GM12878 (cell line): ENCODE data around the gene ATF7IP. TPM values are rescaled to one million over a fixed set of nuclear protein-coding genes. Genes with fewer than 3 reads are reported as not detected.

Experiments
- ATF7 ChIP-seq: fragments of 450-650 bp; IDR thresholded peaks from 2 replicates; pipeline ENCODE4 v1.6.1; 2016; ENCODE audit warnings: low read depth, mild to moderate bottlenecking
- EGR1 ChIP-seq, 2 experiments: IDR thresholded peaks; 1 replicate in 1 of 2; 2 replicates in 1 of 2; pipeline ENCODE4 v1.6.1; 2011 to 2012; ENCODE audit warnings: low read depth in 2 of 2, low read length in 2 of 2, borderline replicate concordance in 1 of 2, mild to moderate bottlenecking in 1 of 2, moderate library complexity in 1 of 2
- EP300 ChIP-seq, 2 experiments: fragments of 150-350 bp in 1 of 2; IDR thresholded peaks; 2 replicates each; pipeline ENCODE4 v1.6.1; 2011 to 2012; ENCODE audit warnings: low read depth in 2 of 2, low read length in 2 of 2, borderline replicate concordance in 1 of 2, improper control_type of control experiment in 1 of 2, inconsistent platforms in 1 of 2; ENCODE audit not compliant: control insufficient read depth in 1 of 2
- ETV6 ChIP-seq, 2 experiments: fragments of 450-650 bp in 1 of 2; IDR thresholded peaks in 1 of 2; conservative IDR thresholded peaks in 1 of 2; 2 replicates each; pipeline ENCODE4 v1.6.1; 2014; ENCODE audit warnings: antibody characterized with exemption in 1 of 2, borderline replicate concordance in 1 of 2, low read depth in 1 of 2, mild to moderate bottlenecking in 1 of 2, moderate library complexity in 1 of 2
- FOS ChIP-seq: IDR thresholded peaks from 3 replicates; pipeline ENCODE4 v1.6.1; 2011; ENCODE audit warnings: borderline replicate concordance; ENCODE audit not compliant: insufficient read length; ENCODE audit errors: extremely low read depth
- FOXK2 ChIP-seq: fragments of 450-650 bp; IDR thresholded peaks from 2 replicates; pipeline ENCODE4 v1.6.1; 2017; ENCODE audit warnings: mild to moderate bottlenecking, moderate library complexity
- IRF4 ChIP-seq: IDR thresholded peaks from 2 replicates; pipeline ENCODE4 v1.6.1; 2011; ENCODE audit warnings: low read depth, low read length
- NR2C2 ChIP-seq: IDR thresholded peaks from 2 replicates; pipeline ENCODE4 v1.6.1; 2011; ENCODE audit warnings: borderline replicate concordance, low read depth; ENCODE audit not compliant: control insufficient read depth, insufficient read length
- SMAD5 ChIP-seq: IDR thresholded peaks from 2 replicates; pipeline ENCODE4 v1.6.1; 2016; ENCODE audit warnings: antibody characterized with exemption, low read depth
- SMARCA5 ChIP-seq: fragments of 450-650 bp; IDR thresholded peaks from 2 replicates; pipeline ENCODE4 v1.6.1; 2017; ENCODE audit warnings: mild to moderate bottlenecking
- YBX1 ChIP-seq: fragments of 450-650 bp; IDR thresholded peaks from 2 replicates; pipeline ENCODE4 v1.6.1; 2016; ENCODE audit warnings: antibody characterized with exemption
- polyA plus RNA-seq, 11 experiments: library from polyadenylated mRNA; depleted of rRNA in 4 of 11; unstranded in 6 of 11; stranded (reverse) in 5 of 11; fragments of >200 nt; fragmentation: Nextera tagmentation in 4 of 11; fragmentation: Illumina TruSeq in 1 of 11; extraction: Ambion mirVana in 4 of 11; extraction: Trizol in 1 of 11; gene quantifications; 1 replicate in 1 of 11; 2 replicates in 10 of 11; pipeline versions ENCODE4 v1.2.1 to v1.2.3, GENCODE V29; 2011 to 2016; ENCODE audit warnings: inconsistent platforms in 2 of 11, missing spikeins in 2 of 11, low read depth in 1 of 11
- total RNA-seq, 4 experiments: library from RNA; depleted of rRNA in 3 of 4; stranded (reverse); fragments of >200 nt in 3 of 4; fragmentation: Illumina TruSeq in 1 of 4; extraction: Trizol in 1 of 4; gene quantifications; 2 replicates each; pipeline versions ENCODE4 v1.2.1 to v1.2.3, GENCODE V29; 2013 to 2021
- TF ChIP-seq, protein P1 (sequence below): fragments of 450-650 bp; IDR thresholded peaks from 2 replicates; pipeline ENCODE4 v1.6.1; 2016; ENCODE audit warnings: mild to moderate bottlenecking, moderate library complexity, borderline replicate concordance
- TF ChIP-seq, protein P2 (sequence below), 3 experiments: IDR thresholded peaks in 2 of 3; conservative IDR thresholded peaks in 1 of 3; 2 replicates each; pipeline ENCODE4 v1.5.1; 2011; ENCODE audit warnings: low read depth in 3 of 3, low read length in 3 of 3, mild to moderate bottlenecking in 3 of 3, control low read depth in 2 of 3, moderate library complexity in 2 of 3, inconsistent platforms in 1 of 3, mixed read lengths in 1 of 3; ENCODE audit not compliant: control insufficient read depth in 2 of 3, insufficient read depth in 1 of 3; ENCODE audit errors: extremely low read depth in 1 of 3
- TF ChIP-seq, protein P3 (sequence below): fragments of 450-650 bp; IDR thresholded peaks from 2 replicates; pipeline ENCODE4 v1.6.1; 2017; ENCODE audit warnings: antibody characterized with exemption, mild to moderate bottlenecking, moderate library complexity
- TF ChIP-seq, protein P4 (sequence below): IDR thresholded peaks from 2 replicates; pipeline ENCODE4 v1.6.1; 2012; ENCODE audit warnings: mild to moderate bottlenecking, low read depth, low read length

The ATF7IP gene
- total and polyA plus RNA-seq, 10 of the 15 experiments (the other 5 are each of a cell fraction or from before 2014, with no cell fraction given) = 6.2 to 66.6 (median 29.3) TPM

DNA sequence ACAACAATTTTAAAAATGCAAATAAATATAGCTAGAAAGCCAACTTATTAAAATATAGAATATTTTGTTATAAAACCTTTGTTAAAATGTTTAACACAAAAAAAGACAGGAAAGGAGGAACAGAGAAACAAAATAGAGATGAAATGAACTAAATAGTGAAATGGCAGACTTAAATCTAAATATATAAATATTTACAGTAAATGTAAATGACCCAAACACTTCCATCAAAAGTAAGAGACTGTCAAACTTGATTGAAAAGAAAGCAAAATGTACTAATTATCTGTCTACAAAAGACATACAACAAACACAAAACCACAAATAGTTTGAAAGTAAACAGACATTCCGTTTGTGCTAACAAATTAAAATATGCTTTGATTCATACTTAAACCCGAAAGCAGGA is 160.5 kb downstream of the ATF7IP start (continued):
- TF ChIP-seq, protein P1, sequence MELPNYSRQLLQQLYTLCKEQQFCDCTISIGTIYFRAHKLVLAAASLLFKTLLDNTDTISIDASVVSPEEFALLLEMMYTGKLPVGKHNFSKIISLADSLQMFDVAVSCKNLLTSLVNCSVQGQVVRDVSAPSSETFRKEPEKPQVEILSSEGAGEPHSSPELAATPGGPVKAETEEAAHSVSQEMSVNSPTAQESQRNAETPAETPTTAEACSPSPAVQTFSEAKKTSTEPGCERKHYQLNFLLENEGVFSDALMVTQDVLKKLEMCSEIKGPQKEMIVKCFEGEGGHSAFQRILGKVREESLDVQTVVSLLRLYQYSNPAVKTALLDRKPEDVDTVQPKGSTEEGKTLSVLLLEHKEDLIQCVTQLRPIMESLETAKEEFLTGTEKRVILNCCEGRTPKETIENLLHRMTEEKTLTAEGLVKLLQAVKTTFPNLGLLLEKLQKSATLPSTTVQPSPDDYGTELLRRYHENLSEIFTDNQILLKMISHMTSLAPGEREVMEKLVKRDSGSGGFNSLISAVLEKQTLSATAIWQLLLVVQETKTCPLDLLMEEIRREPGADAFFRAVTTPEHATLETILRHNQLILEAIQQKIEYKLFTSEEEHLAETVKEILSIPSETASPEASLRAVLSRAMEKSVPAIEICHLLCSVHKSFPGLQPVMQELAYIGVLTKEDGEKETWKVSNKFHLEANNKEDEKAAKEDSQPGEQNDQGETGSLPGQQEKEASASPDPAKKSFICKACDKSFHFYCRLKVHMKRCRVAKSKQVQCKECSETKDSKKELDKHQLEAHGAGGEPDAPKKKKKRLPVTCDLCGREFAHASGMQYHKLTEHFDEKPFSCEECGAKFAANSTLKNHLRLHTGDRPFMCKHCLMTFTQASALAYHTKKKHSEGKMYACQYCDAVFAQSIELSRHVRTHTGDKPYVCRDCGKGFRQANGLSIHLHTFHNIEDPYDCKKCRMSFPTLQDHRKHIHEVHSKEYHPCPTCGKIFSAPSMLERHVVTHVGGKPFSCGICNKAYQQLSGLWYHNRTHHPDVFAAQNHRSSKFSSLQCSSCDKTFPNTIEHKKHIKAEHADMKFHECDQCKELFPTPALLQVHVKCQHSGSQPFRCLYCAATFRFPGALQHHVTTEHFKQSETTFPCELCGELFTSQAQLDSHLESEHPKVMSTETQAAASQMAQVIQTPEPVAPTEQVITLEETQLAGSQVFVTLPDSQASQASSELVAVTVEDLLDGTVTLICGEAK = no peak
- no peak for TF ChIP-seq SMARCA5
- TF ChIP-seq EGR1 (IDR thresholded peaks at IDR 0.05; ENCODE audit: borderline replicate concordance in 1 of 2, low read depth in 2 of 2, low read length in 2 of 2) = no peak
- no peak for TF ChIP-seq ETV6 (conservative IDR thresholded peaks at IDR 0.05 in 1 of 2, IDR thresholded peaks at IDR 0.05 in 1 of 2; ENCODE audit: borderline replicate concordance in 1 of 2, low read depth in 1 of 2)
- no peak for TF ChIP-seq FOXK2
- no peak for TF ChIP-seq YBX1
- no peak for TF ChIP-seq SMAD5
- no peak for TF ChIP-seq EP300 (IDR thresholded peaks at IDR 0.05; ENCODE audit: borderline replicate concordance in 1 of 2, control insufficient read depth in 1 of 2, low read depth in 2 of 2, low read length in 2 of 2)
- TF ChIP-seq, protein P2, sequence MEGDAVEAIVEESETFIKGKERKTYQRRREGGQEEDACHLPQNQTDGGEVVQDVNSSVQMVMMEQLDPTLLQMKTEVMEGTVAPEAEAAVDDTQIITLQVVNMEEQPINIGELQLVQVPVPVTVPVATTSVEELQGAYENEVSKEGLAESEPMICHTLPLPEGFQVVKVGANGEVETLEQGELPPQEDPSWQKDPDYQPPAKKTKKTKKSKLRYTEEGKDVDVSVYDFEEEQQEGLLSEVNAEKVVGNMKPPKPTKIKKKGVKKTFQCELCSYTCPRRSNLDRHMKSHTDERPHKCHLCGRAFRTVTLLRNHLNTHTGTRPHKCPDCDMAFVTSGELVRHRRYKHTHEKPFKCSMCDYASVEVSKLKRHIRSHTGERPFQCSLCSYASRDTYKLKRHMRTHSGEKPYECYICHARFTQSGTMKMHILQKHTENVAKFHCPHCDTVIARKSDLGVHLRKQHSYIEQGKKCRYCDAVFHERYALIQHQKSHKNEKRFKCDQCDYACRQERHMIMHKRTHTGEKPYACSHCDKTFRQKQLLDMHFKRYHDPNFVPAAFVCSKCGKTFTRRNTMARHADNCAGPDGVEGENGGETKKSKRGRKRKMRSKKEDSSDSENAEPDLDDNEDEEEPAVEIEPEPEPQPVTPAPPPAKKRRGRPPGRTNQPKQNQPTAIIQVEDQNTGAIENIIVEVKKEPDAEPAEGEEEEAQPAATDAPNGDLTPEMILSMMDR (IDR thresholded peaks at IDR 0.05 in 2 of 3, conservative IDR thresholded peaks at IDR 0.05 in 1 of 3; ENCODE audit: control insufficient read depth in 2 of 3, extremely low read depth in 1 of 3, insufficient read depth in 1 of 3, low read depth in 3 of 3, low read length in 3 of 3) = no peak
- TF ChIP-seq IRF4 = no peak
- no peak for TF ChIP-seq ATF7
- TF ChIP-seq, protein P3, sequence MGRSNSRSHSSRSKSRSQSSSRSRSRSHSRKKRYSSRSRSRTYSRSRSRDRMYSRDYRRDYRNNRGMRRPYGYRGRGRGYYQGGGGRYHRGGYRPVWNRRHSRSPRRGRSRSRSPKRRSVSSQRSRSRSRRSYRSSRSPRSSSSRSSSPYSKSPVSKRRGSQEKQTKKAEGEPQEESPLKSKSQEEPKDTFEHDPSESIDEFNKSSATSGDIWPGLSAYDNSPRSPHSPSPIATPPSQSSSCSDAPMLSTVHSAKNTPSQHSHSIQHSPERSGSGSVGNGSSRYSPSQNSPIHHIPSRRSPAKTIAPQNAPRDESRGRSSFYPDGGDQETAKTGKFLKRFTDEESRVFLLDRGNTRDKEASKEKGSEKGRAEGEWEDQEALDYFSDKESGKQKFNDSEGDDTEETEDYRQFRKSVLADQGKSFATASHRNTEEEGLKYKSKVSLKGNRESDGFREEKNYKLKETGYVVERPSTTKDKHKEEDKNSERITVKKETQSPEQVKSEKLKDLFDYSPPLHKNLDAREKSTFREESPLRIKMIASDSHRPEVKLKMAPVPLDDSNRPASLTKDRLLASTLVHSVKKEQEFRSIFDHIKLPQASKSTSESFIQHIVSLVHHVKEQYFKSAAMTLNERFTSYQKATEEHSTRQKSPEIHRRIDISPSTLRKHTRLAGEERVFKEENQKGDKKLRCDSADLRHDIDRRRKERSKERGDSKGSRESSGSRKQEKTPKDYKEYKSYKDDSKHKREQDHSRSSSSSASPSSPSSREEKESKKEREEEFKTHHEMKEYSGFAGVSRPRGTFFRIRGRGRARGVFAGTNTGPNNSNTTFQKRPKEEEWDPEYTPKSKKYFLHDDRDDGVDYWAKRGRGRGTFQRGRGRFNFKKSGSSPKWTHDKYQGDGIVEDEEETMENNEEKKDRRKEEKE = no peak
- TF ChIP-seq FOS = no peak
- no peak for TF ChIP-seq NR2C2
- TF ChIP-seq, protein P4, sequence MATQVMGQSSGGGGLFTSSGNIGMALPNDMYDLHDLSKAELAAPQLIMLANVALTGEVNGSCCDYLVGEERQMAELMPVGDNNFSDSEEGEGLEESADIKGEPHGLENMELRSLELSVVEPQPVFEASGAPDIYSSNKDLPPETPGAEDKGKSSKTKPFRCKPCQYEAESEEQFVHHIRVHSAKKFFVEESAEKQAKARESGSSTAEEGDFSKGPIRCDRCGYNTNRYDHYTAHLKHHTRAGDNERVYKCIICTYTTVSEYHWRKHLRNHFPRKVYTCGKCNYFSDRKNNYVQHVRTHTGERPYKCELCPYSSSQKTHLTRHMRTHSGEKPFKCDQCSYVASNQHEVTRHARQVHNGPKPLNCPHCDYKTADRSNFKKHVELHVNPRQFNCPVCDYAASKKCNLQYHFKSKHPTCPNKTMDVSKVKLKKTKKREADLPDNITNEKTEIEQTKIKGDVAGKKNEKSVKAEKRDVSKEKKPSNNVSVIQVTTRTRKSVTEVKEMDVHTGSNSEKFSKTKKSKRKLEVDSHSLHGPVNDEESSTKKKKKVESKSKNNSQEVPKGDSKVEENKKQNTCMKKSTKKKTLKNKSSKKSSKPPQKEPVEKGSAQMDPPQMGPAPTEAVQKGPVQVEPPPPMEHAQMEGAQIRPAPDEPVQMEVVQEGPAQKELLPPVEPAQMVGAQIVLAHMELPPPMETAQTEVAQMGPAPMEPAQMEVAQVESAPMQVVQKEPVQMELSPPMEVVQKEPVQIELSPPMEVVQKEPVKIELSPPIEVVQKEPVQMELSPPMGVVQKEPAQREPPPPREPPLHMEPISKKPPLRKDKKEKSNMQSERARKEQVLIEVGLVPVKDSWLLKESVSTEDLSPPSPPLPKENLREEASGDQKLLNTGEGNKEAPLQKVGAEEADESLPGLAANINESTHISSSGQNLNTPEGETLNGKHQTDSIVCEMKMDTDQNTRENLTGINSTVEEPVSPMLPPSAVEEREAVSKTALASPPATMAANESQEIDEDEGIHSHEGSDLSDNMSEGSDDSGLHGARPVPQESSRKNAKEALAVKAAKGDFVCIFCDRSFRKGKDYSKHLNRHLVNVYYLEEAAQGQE = no peak
- TF ChIP-seq, all 136 proteins: peak for 0
